HG03575 (cell line): Measurements from ENCODE around the gene ZNF587B.
A peak's percentile ranks its signal among the peaks of the same experiment; 100 is the strongest.
"Not testable (repeated sequence)": the region's sequence is repeated elsewhere in the genome, so short reads cannot be mapped to it uniquely, and the experiment has no call there.

Experiments
- ATAC-seq: cut with Tn5 transposase; IDR thresholded peaks from one replicate; pipeline ENCODE4 v1.9.1; 2021; ENCODE audit not compliant: unreplicated experiment, insufficient number of reproducible peaks, low FRiP score; ENCODE audit errors: extremely low read depth

The ZNF587B gene

GRCh38 chr19:57816652-57817051 lies 13.4 kb upstream of the ZNF587B start:
- no peak for ATAC-seq

DNA sequence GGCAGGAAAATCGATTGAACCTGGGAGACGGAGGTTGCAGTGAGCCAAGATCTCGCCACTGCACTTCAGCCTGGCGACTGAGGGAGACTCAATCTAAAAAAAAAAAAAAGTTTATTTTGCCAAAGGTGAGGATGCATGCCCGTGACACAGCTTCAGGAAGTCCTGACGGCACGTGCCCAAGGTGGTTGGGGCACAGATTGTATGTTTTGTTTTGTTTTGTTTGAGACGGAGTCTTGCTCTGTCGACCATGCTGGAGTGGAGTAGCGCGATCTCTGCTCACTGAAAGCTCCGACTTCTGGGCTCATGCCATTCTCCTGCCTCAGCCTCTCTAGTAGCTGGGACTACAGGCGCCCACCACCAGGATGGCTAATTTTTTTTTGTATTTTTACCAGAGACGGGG lies 12.1 kb upstream of the ZNF587B start:
- ATAC-seq, result no peak

- ATAC-seq, result no peak
Measured at GRCh38 chr19:57818378-57818777, 11.7 kb upstream of the ZNF587B start.

DNA sequence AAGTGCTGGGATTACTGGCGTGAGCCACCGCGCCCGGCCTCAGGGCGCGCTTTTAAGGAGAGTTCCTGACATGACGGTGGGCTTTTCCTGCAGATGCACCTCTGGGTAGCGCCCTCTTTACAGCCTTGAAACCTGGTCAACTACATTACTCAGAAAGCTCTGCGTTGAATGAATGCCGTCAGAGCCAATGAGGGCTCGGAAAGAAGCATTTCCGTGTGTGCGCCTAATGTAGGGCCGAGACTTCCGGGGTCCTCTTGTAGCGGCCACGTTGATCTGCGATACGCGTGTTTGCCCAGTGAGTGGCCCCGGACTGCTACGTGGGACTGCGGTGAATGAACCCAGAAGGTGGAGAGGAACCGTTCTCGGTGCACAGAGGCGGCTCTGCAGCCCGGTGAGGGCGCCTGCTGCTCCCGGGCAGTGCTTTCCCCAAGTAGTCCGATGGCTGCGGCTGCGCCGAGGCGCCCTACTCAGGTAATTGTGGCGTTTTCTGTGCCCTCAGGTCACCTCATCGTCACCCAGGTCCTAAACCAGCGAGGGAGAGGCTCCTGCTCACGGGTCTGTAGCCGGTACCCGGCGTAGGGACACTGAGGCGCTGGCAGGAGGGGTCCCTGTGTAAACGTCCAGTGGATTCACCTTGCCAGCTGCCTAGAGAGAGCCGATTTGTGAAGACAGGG lies 10.5 kb upstream of the ZNF587B start:
- ATAC-seq, result peak; percentile 59

DNA sequence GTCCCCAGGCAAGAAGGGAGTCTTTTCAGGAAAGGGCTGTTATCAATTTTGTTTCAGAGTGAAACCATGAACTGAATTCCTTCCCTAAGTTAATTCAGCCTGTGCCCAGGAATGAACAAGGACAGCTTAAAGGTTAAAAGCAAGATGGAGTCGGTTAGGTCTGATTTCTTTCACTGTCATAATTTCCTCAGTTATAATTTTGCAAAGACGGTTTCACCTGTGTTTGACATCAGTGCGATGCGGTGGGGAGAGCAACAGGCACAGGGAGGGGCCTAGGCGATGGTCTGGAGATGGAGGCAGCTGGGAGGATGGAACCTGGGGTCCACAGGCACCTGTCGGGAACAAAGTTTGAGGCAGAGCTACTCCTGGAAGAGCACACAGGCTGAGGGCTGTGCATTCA lies 9.5 kb upstream of the ZNF587B start:
- ATAC-seq, result no peak

DNA sequence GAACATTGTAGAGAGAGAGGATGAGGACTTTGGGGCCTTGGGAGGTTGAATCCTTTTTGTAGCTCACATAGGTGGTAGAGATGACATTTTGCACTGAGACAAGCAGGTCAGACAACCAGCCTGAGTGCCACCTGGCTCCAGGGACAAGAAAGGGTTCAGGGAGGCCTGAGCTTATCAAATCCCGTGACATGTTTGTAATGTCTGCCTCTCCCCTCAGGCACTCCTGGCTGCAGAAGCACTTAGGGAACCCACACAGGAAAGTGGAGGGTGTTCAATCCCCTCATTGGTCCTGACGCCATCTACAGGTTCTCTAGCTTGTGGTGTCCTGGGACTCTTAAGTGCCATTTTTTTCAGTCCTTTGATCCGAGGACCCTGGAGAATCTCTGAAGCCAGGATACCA lies 9.0 kb upstream of the ZNF587B start:
- ATAC-seq, result not testable (repeated sequence)

DNA sequence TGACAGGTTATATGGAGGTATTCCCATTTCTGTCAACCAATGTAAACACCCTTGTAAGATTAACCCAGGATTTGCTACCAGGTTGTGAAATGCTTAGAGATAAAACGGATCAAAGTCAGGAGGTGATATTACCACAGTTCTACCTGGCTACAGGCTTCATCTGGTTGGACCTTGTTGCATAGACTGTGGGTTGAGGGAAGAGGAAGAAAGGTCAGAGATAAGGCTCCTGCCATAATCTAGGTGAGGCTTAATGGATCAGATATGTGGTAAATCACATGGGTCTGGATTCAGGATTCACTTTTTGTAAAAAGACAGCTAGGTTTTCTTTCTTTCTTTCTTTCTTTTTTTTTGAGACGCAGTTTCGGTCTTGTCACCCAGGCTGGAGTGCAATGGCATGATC lies 8.6 kb upstream of the ZNF587B start:
- ATAC-seq, result not testable (repeated sequence)

DNA sequence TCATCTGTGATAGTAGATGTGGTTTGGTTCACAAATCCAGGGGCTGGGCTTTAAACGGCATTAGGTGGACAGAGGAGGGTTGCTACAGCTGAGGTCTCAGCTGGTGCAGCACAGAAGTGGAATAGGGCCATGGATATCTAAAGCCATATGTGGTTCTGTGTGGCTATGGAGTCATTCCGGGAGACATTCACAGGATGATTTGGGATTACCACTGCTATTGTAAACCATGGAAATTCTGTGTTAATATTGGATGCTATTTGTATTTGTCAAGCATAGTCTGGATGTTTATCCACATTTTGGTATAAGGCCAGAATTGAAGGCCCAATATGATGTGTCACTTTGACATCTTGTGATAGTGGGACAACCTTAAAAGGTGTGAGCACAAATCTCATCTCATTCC lies 6.9 kb upstream of the ZNF587B start:
- ATAC-seq, result not testable (repeated sequence)

- ATAC-seq, result not testable (repeated sequence)
Measured at GRCh38 chr19:57823608-57824007, 6.5 kb upstream of the ZNF587B start.

- no peak for ATAC-seq
Measured at GRCh38 chr19:57825511-57825910, 4.6 kb upstream of the ZNF587B start.

DNA sequence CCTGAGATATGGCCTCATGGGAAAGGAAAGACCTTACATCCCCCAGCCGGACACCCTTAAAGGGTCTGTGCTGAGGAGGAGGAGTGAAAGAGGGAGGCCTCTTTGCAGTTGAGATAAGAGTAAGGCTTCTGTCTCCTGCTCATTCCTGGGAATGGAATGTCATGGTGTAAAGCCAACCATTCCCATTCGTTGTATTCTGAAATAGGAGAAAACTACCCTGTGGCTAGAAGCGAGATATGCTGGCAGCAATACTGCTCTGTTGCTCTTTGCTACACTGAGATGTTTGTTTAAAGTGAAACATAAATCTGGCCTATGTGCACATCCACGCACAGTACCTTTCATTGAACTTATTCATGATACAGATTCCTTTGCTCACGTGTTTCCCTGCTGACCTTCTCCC lies 783 bp upstream of the ZNF587B start:
- no peak for ATAC-seq

GRCh38 chr19:57836991-57837390 lies 6.9 kb downstream of the ZNF587B start:
- ATAC-seq, result not testable (repeated sequence)

GRCh38 chr19:57838622-57839191 lies 8.6 kb downstream of the ZNF587B start:
- ATAC-seq, result not testable (repeated sequence)

GRCh38 chr19:57841122-57841763 lies 11.1 kb downstream of the ZNF587B start:
- no peak for ATAC-seq

- ATAC-seq, result not testable (repeated sequence)
Measured at GRCh38 chr19:57847164-57847563, 17.1 kb downstream of the ZNF587B start.

DNA sequence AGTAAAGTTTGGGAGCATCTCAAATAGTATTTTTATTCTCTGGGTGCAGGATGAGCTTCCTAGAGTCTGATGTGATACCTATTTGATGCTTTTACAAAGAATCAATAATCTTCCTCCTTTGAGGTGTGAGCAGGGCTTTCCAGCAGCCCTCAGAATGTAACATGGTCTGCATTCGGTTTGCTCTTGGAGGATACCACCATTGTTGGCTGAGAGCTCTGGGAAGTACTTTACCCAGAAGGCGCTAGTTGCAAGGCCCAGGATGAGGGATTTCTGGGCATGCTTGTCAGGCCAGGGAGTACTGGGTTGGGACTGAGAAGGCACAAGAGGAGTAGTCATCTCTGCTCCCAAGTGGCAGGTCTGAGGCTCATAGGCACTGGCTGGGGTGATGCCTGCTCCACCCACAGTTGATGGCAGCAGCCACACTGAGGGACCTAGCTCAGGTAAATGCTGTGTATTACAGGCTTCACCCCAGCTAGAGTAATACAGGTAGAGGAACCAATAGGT lies 19.1 kb downstream of the ZNF587B start:
- peak; percentile 18 for ATAC-seq

DNA sequence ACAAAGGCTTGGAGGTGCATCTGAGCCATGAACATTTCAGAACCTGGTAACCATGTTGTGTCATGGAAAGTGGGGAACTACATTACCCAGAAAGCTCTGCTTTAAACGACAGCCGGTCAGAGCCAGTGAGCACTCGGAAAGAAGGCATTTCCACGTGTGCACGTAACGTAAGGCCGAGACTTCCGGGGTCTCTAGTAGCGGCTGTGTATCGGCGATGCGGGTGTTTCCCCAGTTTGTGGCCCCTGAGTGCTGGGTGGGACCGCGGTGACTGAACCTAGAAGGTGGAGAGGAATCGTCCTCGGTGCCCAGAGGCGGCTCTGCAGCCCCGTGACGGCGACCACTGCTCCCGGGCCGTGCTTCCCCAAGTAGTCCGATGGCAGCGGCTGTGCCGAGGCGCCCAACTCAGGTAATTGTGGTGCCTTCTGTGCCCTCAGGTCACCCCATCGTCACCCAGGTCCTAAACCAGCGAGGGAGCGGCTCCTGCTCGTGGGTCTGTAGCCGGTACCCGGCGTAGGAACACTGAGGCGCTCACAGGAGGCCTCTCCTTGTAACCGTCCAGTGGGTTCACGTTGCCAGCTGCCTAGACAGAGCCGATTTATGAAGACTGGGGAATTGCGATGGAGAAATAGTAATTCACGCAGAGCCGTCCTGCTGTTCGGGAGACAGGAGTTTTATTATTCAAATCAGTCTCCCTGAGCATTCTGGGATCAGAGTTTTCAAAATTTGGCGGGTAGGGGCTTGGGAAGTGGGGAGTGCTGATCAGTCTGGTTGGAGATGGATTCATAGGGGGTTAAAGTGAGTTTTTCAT lies 19.8 kb downstream of the ZNF587B start, which contains the start of gene ZNF587:
TSS of gene ZNF587 (plus strand) at position 194 of the 808 bp plus-strand sequence. CDS start at position 374, 180 bp downstream.
- ATAC-seq, result peak; percentile 80

DNA sequence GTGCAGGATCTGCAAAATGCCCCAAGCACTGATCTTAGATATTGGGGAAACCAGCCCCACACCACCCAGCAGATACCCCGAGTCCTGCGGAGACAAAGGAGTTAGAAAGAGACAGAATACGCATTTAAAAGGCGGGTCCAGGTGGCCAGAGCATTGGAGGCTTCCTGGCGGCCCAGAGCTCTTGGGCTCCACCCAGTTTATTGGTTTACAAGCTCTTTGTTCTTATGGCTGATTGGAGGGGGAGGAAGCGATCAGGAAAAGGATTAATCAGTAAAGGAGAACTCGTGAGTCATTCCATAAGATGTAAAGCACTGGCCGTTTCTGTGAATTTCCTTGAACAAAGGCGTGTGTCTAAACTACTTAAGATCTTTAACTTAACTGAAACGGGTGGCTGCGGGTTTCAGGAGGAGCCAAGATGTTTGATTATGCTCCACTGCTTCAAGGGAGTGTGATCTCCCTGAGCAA lies 20.5 kb downstream of the ZNF587B start:
- no peak for ATAC-seq
